GM23248 (cell line): ENCODE data around the gene GOLGA6L25.
"Not testable (repeated sequence)": the region's sequence is repeated elsewhere in the genome, so short reads cannot be mapped to it uniquely, and the experiment has no call there.

ENCODE experiments used
- EZH2 ChIP-seq: fragments of 200-600 bp; sonication (generic); IDR thresholded peaks from 2 replicates; pipeline ENCODE4 v1.6.1; 2018; ENCODE audit warnings: antibody characterized with exemption, mild to moderate bottlenecking; ENCODE audit not compliant: insufficient read depth, poor library complexity, severe bottlenecking
- EZH2phosphoT487 ChIP-seq: fragments of 200-600 bp; sonication (generic); IDR thresholded peaks from 2 replicates; pipeline ENCODE4 v1.6.1; 2018; ENCODE audit warnings: antibody characterized with exemption, moderate library complexity, mild to moderate bottlenecking, low read depth; ENCODE audit not compliant: insufficient read depth

DNA sequence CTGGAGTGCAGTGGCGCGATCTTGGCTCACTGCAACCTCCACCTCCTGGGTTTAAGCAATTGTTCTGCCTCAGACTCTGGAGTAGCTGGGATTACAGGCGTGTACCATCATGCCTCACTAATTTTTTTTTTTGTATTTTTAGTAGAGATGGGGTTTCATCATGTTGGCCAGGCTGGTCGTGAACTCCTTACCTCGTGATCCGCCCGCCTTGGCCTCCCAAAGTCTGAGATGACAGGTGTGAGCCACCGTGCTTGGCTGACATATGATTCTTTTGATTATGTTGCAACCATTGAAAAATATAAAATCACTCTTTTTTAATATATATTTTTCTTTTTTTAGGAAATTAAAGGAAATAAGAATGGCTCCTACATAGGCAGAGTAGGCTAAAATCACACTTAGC is 44.8 kb downstream of the GOLGA6L25 start:
- TF ChIP-seq EZH2, EZH2phosphoT487: not testable (repeated sequence)
